Progenitor cell of endocrine pancreas (in vitro differentiated cells): ENCODE data around the gene GPC4. TPM values are rescaled to one million over a fixed set of nuclear protein-coding genes. Genes with fewer than 3 reads are reported as not detected.

Experiments used
- DNase-seq: peaks from one replicate; pipeline ENCODE4 v3.0.0; 2021; ENCODE audit warnings: low spot score; ENCODE audit not compliant: unreplicated experiment
- H3K27ac Mint-ChIP-seq: 2 replicates; pipeline ENCODE4 v1.8.0; 2021; ENCODE audit warnings: mild to moderate bottlenecking, moderate library complexity, mixed read lengths
- H3K27me3 Mint-ChIP-seq: 2 replicates; pipeline ENCODE4 v1.8.0; 2021; ENCODE audit warnings: mixed read lengths
- H3K36me3 Mint-ChIP-seq: 2 replicates; pipeline ENCODE4 v1.8.0; 2022; ENCODE audit warnings: mixed read lengths; ENCODE audit not compliant: insufficient read depth
- H3K4me1 Mint-ChIP-seq: 2 replicates; pipeline ENCODE4 v1.8.0; 2021; ENCODE audit warnings: low read depth, mixed read lengths
- H3K4me3 Mint-ChIP-seq: 2 replicates; pipeline ENCODE4 v1.8.0; 2021; ENCODE audit warnings: low read depth, mild to moderate bottlenecking, moderate library complexity, mixed read lengths
- H3K9me3 Mint-ChIP-seq: 2 replicates; pipeline ENCODE4 v1.8.0; 2021; ENCODE audit warnings: low read depth, mixed read lengths
- CTCF ChIP-seq: fragments of 200-600 bp; sonication (generic); IDR thresholded peaks from one replicate; pipeline ENCODE4 v1.5.0; 2021; ENCODE audit warnings: antibody characterized with exemption, mild to moderate bottlenecking; ENCODE audit not compliant: unreplicated experiment
- total RNA-seq: library from RNA; stranded (reverse); gene quantifications from 2 replicates; pipeline ENCODE4 v1.2.1, GENCODE V29; 2021

GPC4 gene
- total RNA-seq, 1 donor from 2014 or later = 10.8 TPM

- Mint-ChIP-seq H3K4me1 (peaks cover 10% of the 10 kb centered on the region), H3K27me3 (peaks cover 37% of the 10 kb centered on the region), H3K4me3 (no peak overlapping the region), H3K27ac (no peak overlapping the region), H3K36me3 (no peaks in the 10 kb centered on the region), H3K9me3 (no peaks in the 10 kb centered on the region)
- no peak for DNase-seq
- no peak for TF ChIP-seq CTCF
Measured at GRCh38 chrX:133437356-133437755, 22.1 kb upstream of the GPC4 start.

- Mint-ChIP-seq H3K4me1 (peaks cover 8% of the 10 kb centered on the region), H3K9me3 (no peaks in the 10 kb centered on the region), H3K4me3 (no peak overlapping the region), H3K27ac (no peak overlapping the region), H3K36me3 (no peaks in the 10 kb centered on the region), H3K27me3 (peaks cover 26% of the 10 kb centered on the region)
- TF ChIP-seq CTCF = no peak
- DNase-seq = no peak
Measured at GRCh38 chrX:133435544-133436124, 20.3 kb upstream of the GPC4 start.

GRCh38 chrX:133434197-133434820 lies 19.0 kb upstream of the GPC4 start:
- Mint-ChIP-seq H3K9me3 (no peaks in the 10 kb centered on the region), H3K4me3 (no peak overlapping the region), H3K36me3 (no peaks in the 10 kb centered on the region), H3K27me3 (peaks cover 15% of the 10 kb centered on the region), H3K27ac (no peak overlapping the region), H3K4me1 (peaks cover 3% of the 10 kb centered on the region)
- TF ChIP-seq CTCF = no peak
- no peak for DNase-seq

- no peaks in the 10 kb centered on the region for H3K36me3 Mint-ChIP-seq
- H3K9me3 Mint-ChIP-seq = no peaks in the 10 kb centered on the region
- peaks cover 7% of the 10 kb centered on the region for H3K4me1 Mint-ChIP-seq
Measured at GRCh38 chrX:133419911-133420310, 4.6 kb upstream of the GPC4 start.

GRCh38 chrX:133418588-133418987 lies 3.3 kb upstream of the GPC4 start:
- H3K27ac Mint-ChIP-seq = no peak overlapping the region
- peaks cover 55% of the 10 kb centered on the region for H3K27me3 Mint-ChIP-seq
- no peak for DNase-seq
- no peak for TF ChIP-seq CTCF
- no peak overlapping the region for H3K4me3 Mint-ChIP-seq
- H3K36me3 Mint-ChIP-seq = no peaks in the 10 kb centered on the region
- H3K9me3 Mint-ChIP-seq = no peaks in the 10 kb centered on the region
- peaks cover 14% of the 10 kb centered on the region for H3K4me1 Mint-ChIP-seq

More at GRCh38 chrX:133419911-133420310, 4.6 kb upstream of the GPC4 start:
- TF ChIP-seq CTCF = no peak
- Mint-ChIP-seq H3K4me3 (no peak overlapping the region), H3K27me3 (peaks cover 47% of the 10 kb centered on the region), H3K27ac (no peak overlapping the region)
- no peak for DNase-seq
